Measurements from ENCODE around the gene IL10. TPM values are rescaled to one million over a fixed set of nuclear protein-coding genes. Genes with fewer than 3 reads are reported as not detected.
"Not testable (repeated sequence)": the region's sequence is repeated elsewhere in the genome, so short reads cannot be mapped to it uniquely, and the experiment has no call there.

The IL10 gene
- total RNA-seq, 2 donors from 2014 or later: 0.20 to 0.76 TPM

DNA sequence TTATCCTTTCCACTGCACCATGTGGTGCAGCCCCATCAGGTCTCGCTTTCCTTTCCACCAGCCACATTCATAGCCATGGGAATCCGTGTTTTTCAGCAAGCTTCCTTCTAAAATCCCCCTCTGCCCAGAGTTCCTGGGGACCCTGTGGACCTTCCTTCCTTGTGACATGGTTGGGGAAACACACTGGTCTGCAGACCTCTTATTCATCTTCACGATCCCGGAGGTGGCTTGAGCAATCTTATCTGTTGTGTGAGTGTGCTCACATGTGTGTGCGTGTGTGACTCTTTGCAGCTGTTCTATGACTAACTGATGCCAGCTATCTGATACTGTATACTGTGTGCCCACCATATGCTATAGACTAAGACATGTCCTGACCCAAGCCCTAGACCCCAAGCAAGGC lies 15.6 kb upstream of the IL10 start:
- Mint-ChIP-seq H3K4me3 (no peak overlapping the region), H3K36me3 (ENCODE audit: low read depth) (peaks cover 5% of the 10 kb centered on the region), H3K27me3 (no peaks in the 10 kb centered on the region), H3K27ac (peak overlapping the region; percentile 27), H3K4me1 (peaks cover 53% of the 10 kb centered on the region)
- H3K9me3 ChIP-seq (ENCODE audit: control insufficient read depth, low read length, poor library complexity, severe bottlenecking): no peaks in the 10 kb centered on the region
- DNase-seq (no peak), ATAC-seq (no peak)

DNA sequence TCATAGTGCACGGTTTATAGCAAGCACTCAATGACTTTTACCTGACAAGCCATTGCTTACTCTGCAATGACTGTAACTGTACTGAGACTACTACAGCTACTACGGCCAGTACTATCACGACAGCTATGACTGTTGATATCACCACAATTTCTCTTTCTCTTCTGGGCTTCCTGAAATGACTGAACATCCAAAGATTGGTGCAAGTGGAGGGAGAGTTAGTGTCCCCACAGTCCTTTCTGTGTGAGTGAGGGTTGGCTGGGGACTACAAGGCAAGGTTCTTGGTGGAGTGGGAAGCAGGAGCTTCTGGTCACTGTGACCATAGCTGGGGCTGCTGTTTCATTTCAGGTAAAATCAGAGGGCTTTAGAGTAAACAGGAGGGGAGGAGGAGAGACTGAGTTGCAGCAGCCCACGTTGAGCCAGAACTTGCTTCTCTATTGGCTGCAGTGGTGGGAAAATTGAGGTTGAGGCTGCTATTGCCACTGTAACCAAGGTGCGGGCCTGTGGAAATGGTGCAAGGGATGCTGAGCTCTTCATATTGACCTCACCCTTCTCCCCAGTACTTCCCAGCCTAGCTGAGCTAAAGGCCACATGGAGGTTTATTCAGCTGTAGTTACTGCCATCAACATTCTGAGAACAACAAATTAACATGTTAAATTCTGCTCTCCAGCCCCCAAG lies 14.1 kb upstream of the IL10 start:
- DNase-seq (no peak), ATAC-seq (no peak)
- H3K27ac Mint-ChIP-seq: peak overlapping the region; percentile 97
- H3K4me3 Mint-ChIP-seq: no peak overlapping the region
- no peaks in the 10 kb centered on the region for H3K9me3 ChIP-seq (ENCODE audit: control insufficient read depth, low read length, poor library complexity, severe bottlenecking)
- no peaks in the 10 kb centered on the region for H3K27me3 Mint-ChIP-seq
- H3K36me3 Mint-ChIP-seq (ENCODE audit: low read depth): peaks cover 5% of the 10 kb centered on the region
- peaks cover 52% of the 10 kb centered on the region for H3K4me1 Mint-ChIP-seq

DNA sequence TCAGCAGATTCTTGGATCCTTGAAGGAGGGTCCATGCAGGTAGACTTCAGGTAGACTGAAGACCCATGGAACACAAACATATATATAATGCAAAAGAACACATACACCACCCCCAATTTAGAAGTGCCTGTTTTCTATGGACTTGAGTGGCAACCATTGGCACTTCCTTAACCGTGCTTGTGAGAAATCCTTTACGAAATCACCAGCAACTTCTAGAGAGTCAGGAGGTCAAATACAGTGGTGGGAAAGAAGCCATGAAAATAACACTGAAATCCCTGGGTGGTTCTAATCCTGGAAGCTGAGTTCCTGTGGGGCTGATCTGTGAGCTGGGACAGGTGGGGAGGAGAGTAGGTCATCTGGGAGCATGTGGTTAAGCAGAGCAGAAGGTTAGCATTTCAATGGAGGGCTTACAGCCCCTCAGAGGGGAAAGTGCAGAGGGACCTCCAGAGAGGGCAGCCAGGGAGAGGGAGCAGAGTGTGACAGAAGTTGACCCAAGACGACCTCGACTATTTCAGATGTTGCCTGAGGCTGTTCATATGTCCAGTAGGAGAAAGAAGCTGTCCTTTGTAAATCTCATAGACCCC lies 13.0 kb upstream of the IL10 start:
- ATAC-seq (no peak), DNase-seq (no peak)
- H3K9me3 ChIP-seq (ENCODE audit: control insufficient read depth, low read length, poor library complexity, severe bottlenecking): no peaks in the 10 kb centered on the region
- Mint-ChIP-seq H3K27me3 (no peaks in the 10 kb centered on the region), H3K4me1 (peaks cover 45% of the 10 kb centered on the region), H3K36me3 (ENCODE audit: low read depth) (peaks cover 5% of the 10 kb centered on the region), H3K27ac (peak overlapping the region; percentile 97), H3K4me3 (no peak overlapping the region)

DNA sequence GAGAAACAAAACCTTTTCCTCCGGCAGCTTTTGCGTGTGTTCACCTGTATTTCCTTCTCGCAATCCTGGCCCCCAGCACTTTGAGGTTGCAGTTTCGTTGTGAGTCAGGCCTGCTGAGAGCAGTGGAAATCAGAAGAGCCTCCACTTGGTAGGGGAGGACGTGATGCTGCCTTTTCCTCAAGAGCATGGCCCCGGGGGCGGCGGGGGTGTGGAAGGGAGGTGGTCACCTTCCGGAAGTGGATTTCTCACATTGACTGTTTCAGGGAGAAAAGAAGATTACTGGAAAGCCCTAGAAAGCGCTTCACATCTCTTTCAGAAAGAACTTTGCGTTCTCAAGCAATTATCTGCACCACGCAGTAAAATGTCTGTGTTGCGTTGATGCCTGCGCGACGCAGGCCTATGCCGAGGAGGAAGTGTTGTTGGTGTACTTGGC lies 12.2 kb upstream of the IL10 start:
- Mint-ChIP-seq H3K36me3 (ENCODE audit: low read depth) (peaks cover 5% of the 10 kb centered on the region), H3K4me3 (peak overlapping the region; percentile 84), H3K27me3 (no peaks in the 10 kb centered on the region), H3K27ac (peak overlapping the region; percentile 97), H3K4me1 (peaks cover 40% of the 10 kb centered on the region)
- H3K9me3 ChIP-seq (ENCODE audit: control insufficient read depth, low read length, poor library complexity, severe bottlenecking): no peaks in the 10 kb centered on the region
- ATAC-seq (peak; percentile 90), DNase-seq (peak in 1 of 3 donors; percentile 38)

DNA sequence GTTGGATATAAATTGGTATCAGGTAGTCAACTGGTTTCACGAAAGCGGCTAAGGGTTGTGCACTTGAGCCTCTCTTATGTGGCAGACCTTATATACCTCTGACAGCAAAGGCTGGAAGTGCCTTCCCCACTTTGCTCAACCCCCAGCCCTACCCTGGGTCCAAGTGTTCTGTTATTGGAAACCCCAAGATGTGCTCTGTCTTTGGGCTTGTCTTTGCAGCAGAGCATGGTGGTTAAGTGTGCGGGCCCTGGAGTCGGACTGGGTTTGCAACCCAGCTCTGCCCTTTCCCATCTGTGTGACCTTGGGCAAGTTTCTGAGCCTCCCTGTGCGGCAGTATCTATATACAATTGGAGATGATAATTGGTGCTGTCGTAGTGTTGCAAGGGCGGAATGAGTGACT lies 11.2 kb upstream of the IL10 start:
- ATAC-seq: no peak
- Mint-ChIP-seq H3K27ac (no peak overlapping the region), H3K4me1 (peaks cover 40% of the 10 kb centered on the region), H3K36me3 (ENCODE audit: low read depth) (peaks cover 5% of the 10 kb centered on the region), H3K4me3 (no peak overlapping the region), H3K27me3 (no peaks in the 10 kb centered on the region)
- no peaks in the 10 kb centered on the region for H3K9me3 ChIP-seq (ENCODE audit: control insufficient read depth, low read length, poor library complexity, severe bottlenecking)
- no peak for DNase-seq

DNA sequence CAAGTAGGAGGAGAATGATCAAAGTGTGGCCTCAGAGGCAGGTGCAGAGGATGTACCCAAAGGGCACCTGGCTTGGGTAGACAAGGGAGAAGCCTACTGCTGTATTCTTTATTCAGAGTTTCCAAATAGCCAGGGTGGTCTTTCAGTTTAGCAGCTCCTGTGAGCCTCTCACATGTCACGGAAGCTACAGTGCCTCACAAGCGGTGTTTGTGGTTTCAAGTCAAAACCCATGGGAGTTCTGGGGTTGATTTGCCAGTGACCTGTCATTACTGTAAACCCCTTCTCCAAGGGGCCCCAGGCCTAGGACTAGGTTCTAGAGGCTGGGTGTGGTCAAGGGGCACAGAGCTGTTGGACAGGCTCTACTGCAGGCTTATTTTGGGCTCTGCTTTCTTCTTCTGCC lies 10.2 kb upstream of the IL10 start:
- Mint-ChIP-seq H3K27me3 (no peaks in the 10 kb centered on the region), H3K36me3 (ENCODE audit: low read depth) (peaks cover 5% of the 10 kb centered on the region), H3K27ac (no peak overlapping the region), H3K4me1 (peaks cover 40% of the 10 kb centered on the region), H3K4me3 (no peak overlapping the region)
- ATAC-seq: no peak
- no peaks in the 10 kb centered on the region for H3K9me3 ChIP-seq (ENCODE audit: control insufficient read depth, low read length, poor library complexity, severe bottlenecking)
- DNase-seq: no peak

DNA sequence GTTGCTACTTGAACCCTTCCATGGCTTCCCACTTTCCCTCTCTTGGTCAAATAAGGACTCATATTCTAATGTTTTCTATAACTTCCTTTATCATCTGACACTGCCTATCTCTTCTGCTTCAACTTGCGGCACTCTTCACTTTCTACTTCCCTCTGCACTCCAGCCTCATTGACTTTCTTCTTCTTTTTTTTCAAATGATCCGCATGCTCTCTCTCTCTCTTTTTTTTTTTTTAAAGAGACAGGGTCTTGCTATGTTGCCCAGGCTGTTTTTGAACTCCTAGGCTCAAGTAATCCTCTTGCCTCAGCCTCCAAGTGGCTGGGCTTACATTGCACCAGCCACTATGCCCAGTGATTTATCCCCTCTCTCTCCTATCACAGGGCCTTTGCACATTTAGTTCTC lies 7.3 kb upstream of the IL10 start:
- Mint-ChIP-seq H3K4me1 (peaks cover 22% of the 10 kb centered on the region), H3K36me3 (ENCODE audit: low read depth) (peaks cover 2% of the 10 kb centered on the region), H3K27me3 (no peaks in the 10 kb centered on the region), H3K27ac (no peak overlapping the region), H3K4me3 (no peak overlapping the region)
- DNase-seq (no peak), ATAC-seq (no peak)
- no peaks in the 10 kb centered on the region for H3K9me3 ChIP-seq (ENCODE audit: control insufficient read depth, low read length, poor library complexity, severe bottlenecking)

DNA sequence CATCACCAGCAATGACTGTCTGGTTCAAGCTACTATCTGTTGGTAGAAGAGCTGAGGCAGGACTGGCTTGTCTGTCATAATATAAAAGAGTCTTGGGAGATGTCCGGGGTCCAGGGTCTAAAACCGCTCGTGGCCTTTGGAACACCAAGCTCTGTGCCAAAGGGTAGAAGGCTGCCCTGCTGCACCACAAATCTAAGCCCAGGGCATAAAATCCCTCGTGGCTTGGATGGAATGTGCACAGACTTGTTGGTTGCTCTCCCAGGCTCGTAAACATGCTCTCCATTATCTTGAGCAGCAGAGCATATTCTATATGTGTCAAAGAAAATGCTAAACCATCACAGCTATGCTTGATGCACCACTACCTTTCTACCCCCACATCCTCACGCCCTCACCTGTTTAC lies 6.6 kb upstream of the IL10 start:
- DNase-seq; H3K27ac Mint-ChIP-seq; H3K4me3 Mint-ChIP-seq; H3K36me3 Mint-ChIP-seq (ENCODE audit: low read depth); ATAC-seq; H3K9me3 ChIP-seq (ENCODE audit: control insufficient read depth, low read length, poor library complexity, severe bottlenecking); H3K27me3 Mint-ChIP-seq: not testable (repeated sequence)
- H3K4me1 Mint-ChIP-seq: peaks cover 21% of the 10 kb centered on the region

DNA sequence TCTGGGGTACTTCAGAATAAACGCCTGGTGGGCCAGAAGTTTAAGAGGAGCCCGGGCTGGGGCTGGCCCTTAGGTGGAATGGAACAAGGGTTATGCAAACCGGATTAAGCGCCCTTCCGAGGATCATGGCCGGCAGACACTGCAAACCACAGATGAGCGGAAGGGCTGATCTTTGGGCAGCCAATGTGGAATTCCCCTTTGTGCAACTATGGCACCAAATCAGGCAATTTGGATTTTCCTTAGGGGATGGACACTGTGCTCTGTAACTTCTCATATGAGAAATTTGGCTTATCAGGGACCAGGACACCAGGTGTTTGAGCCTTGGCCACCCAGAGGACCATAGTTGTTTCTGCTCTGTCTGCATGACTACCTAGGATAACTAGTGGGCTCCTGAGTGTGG lies 5.7 kb upstream of the IL10 start:
- Mint-ChIP-seq H3K36me3 (ENCODE audit: low read depth) (no peaks in the 10 kb centered on the region), H3K27ac (no peak overlapping the region), H3K4me3 (no peak overlapping the region), H3K27me3 (no peaks in the 10 kb centered on the region), H3K4me1 (peaks cover 19% of the 10 kb centered on the region)
- DNase-seq (no peak), ATAC-seq (no peak)
- H3K9me3 ChIP-seq (ENCODE audit: control insufficient read depth, low read length, poor library complexity, severe bottlenecking): no peaks in the 10 kb centered on the region

DNA sequence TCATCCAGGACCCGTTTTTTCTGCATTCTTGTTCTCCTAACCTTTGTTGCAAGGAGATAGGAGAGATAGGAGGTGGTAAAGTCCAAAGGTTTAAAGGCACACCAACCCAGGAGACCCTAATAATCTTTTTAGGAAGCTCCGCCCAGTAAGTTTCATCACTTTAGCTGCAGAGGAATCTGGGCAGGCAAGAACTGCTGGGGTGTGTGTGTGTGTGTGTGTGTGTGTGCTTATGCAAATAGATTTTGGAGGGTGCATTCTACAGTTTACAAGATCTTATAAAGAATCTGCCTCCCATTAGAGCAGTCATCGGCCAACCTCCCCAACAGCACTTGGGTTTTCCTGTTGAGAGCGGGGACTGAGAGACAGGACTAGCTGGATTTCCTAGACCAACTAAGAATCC lies 3.9 kb upstream of the IL10 start:
- Mint-ChIP-seq H3K4me3 (no peak overlapping the region), H3K27ac (no peak overlapping the region), H3K36me3 (ENCODE audit: low read depth) (no peaks in the 10 kb centered on the region), H3K4me1 (peaks cover 21% of the 10 kb centered on the region), H3K27me3 (no peaks in the 10 kb centered on the region)
- no peaks in the 10 kb centered on the region for H3K9me3 ChIP-seq (ENCODE audit: control insufficient read depth, low read length, poor library complexity, severe bottlenecking)
- no peak for DNase-seq
- ATAC-seq: no peak

DNA sequence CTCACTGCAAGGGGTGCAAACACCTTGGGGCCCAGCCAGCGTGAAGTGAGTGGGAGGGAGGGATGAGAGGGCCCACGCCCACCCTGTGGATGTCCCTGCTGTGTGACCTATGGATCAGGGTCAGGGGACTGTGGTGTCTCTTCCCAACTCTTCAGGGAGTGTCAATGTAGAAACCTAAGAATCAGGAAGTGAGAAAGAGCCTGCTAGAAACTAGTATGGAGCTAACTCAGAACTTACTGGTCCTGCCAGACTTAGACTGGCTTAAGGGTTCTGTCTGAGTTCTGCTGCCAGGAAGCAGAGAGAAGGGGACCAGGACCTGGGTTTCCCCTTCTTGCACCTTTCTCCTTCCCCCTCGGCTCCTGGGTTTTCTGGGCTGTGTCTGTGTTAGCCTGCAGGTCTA lies 1.8 kb upstream of the IL10 start:
- no peak for DNase-seq
- no peaks in the 10 kb centered on the region for H3K27me3 Mint-ChIP-seq

DNA sequence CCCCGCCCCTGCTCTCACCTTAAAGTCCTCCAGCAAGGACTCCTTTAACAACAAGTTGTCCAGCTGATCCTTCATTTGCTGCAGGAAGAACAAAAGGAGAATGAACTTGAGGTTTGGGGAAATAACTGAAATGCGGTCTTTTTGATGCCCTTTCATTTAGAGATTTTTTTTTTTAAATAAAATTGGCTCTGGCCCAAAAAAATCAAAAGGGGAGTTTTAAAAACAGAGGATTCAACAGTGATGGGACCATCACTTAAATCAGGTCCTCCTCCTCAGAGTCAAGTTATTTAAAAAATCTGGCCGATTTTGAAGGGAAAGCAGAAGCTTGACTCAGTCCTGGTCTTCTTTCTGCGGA lies 979 bp downstream of the IL10 start:
- no peaks in the 10 kb centered on the region for H3K36me3 Mint-ChIP-seq (ENCODE audit: low read depth)
- peak overlapping the region; percentile 19 for H3K4me3 Mint-ChIP-seq
- no peaks in the 10 kb centered on the region for H3K27me3 Mint-ChIP-seq
- ATAC-seq (no peak), DNase-seq (no peak)
- H3K4me1 Mint-ChIP-seq: peaks cover 61% of the 10 kb centered on the region
- peak overlapping the region; percentile 65 for H3K27ac Mint-ChIP-seq
- no peaks in the 10 kb centered on the region for H3K9me3 ChIP-seq (ENCODE audit: control insufficient read depth, low read length, poor library complexity, severe bottlenecking)

More for the DNA sequence above, 1.8 kb upstream of the IL10 start:
- Mint-ChIP-seq H3K36me3 (ENCODE audit: low read depth) (no peaks in the 10 kb centered on the region), H3K27ac (no peak overlapping the region), H3K4me1 (peaks cover 41% of the 10 kb centered on the region), H3K4me3 (no peak overlapping the region)
- H3K9me3 ChIP-seq (ENCODE audit: control insufficient read depth, low read length, poor library complexity, severe bottlenecking): no peaks in the 10 kb centered on the region
- ATAC-seq: no peak

DNA sequence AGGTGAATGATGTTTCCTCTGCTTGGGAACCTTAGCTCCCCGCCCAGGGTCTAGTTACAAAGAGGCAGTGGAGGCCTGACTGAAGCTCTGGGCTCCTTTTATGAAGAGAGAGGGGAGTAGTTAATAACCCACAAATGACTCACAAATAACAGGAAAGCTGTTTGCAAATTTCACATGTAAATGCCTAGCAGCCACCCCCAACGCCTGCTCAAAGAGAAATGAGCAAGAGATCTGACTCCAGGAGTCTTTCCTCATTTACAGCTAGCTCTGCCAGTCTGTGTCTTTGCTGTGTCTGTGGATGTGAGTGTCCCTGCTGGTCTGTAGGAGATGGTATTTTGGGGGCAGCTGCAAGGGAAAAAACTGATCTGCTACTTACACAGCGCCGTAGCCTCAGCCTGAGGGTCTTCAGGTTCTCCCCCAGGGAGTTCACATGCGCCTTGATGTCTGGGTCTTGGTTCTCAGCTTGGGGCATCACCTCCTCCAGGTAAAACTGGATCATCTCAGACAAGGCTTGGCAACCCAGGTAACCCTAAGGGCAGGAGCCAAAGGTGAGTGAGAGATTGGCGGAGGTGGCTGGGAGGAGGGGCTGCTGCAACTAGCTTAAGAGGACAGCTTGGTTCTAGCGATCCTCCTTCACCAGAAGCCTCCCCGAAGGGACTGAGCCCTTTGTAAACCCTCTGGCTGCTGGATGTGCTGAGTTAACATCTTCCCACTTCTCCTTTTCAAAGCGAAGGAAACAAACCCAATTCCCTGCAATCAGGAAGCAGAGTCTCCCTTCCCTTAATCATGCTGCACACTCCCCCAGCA lies 1.6 kb downstream of the IL10 start, which contains the start of gene IL19:
TSS of gene IL19 (plus strand) at position 243 of the 807 bp plus-strand sequence. CDS start 65,890 bp downstream, outside the sequence.
- Mint-ChIP-seq H3K36me3 (ENCODE audit: low read depth) (no peaks in the 10 kb centered on the region), H3K4me3 (peak within 1 kb of the TSS; percentile 81)
- no peaks in the 10 kb centered on the region for H3K9me3 ChIP-seq (ENCODE audit: control insufficient read depth, low read length, poor library complexity, severe bottlenecking)

More for the DNA sequence above, 1.6 kb downstream of the IL10 start, which contains the start of gene IL19:
- Mint-ChIP-seq H3K27me3 (no peaks in the 10 kb centered on the region), H3K4me1 (peaks cover 67% of the 10 kb centered on the region), H3K27ac (peak within 1 kb of the TSS; percentile 92)
- DNase-seq (no peak), ATAC-seq (no peak)

Measured in T-helper 17 cell (primary cell).